HUES6 (cell line): ENCODE measurements around the gene LIPH.
"Not testable (repeated sequence)": the region's sequence is repeated elsewhere in the genome, so short reads cannot be mapped to it uniquely, and the experiment has no call there.

Experiments used
- H3K27ac ChIP-seq: 2 replicates; pipeline ENCODE4 v1.7.0; 2013; ENCODE audit warnings: low read depth, mild to moderate bottlenecking, low read length, inconsistent platforms
- H3K27me3 ChIP-seq: 2 replicates; pipeline ENCODE4 v1.6.1; 2013; ENCODE audit warnings: low read length; ENCODE audit not compliant: control insufficient read depth, insufficient read depth
- H3K36me3 ChIP-seq: 2 replicates; pipeline ENCODE4 v1.6.1; 2013; ENCODE audit warnings: low read length; ENCODE audit not compliant: control insufficient read depth, insufficient read depth
- H3K4me1 ChIP-seq: 2 replicates; pipeline ENCODE4 v1.6.1; 2013; ENCODE audit warnings: low read length; ENCODE audit not compliant: control insufficient read depth, insufficient read depth
- H3K4me3 ChIP-seq: 2 replicates; pipeline ENCODE4 v1.5.1; 2013; ENCODE audit warnings: low read depth, low read length
- H3K9ac ChIP-seq: one replicate; pipeline ENCODE4 v1.6.1; 2013; ENCODE audit warnings: mild to moderate bottlenecking, low read length
- H3K9me3 ChIP-seq: 2 replicates; pipeline ENCODE4 v1.6.1; 2013; ENCODE audit warnings: low read depth, low read length; ENCODE audit not compliant: control insufficient read depth, insufficient read depth

Gene LIPH

DNA sequence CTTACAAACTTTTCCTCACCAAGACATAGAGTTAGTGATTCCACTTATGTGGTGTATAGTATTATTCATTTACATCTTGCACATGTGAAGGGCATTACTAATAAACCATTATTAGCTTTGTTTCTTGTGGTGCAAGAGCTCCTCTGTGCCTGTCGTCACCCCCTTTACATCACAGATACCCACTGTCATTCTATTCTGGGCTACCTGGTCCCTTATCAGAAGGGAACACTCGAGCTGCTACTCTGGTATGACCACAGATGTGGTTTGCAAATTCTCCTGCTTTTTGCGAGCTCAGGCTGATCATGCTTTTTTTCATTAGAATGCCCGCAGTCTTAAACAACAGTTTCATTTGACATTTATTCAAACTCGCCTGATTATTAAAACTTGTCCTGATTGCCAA, 19.8 kb upstream of the LIPH start:
- no peaks in the 10 kb centered on the region for H3K36me3 ChIP-seq
- H3K27me3 ChIP-seq = no peaks in the 10 kb centered on the region
- H3K9me3 ChIP-seq = peaks cover 13% of the 10 kb centered on the region
- H3K9ac ChIP-seq = no peak overlapping the region
- no peak overlapping the region for H3K27ac ChIP-seq
- no peak overlapping the region for H3K4me3 ChIP-seq
- H3K4me1 ChIP-seq = peaks cover 7% of the 10 kb centered on the region; the same call in 1 of the 2 replicates

DNA sequence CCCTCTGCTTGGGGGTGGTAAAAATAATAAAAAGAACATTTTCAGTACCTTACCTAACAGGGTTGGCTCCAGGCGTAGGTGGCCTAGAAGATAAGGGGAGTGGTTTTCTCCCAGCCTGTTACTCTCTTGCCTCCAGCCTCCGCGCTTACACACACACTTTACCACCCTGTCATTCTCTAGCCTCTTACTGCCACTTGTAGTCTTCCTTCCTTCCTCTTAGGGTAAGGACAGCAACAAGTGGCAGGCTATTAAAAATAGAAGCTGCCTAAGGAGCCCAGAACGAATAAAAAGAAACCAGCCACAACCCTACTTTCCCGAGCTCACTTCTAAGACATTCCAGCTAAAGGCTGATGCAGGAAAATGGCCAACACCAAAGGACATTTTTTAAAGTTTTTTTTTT, 9.6 kb upstream of the LIPH start:
- Histone ChIP-seq H3K4me1 (peaks cover 28% of the 10 kb centered on the region), H3K9ac (no peak overlapping the region), H3K27ac (peak overlapping the region; percentile 43; the same call in 1 of the 2 replicates), H3K9me3 (no peaks in the 10 kb centered on the region), H3K36me3 (no peaks in the 10 kb centered on the region), H3K4me3 (no peak overlapping the region), H3K27me3 (no peaks in the 10 kb centered on the region)

DNA sequence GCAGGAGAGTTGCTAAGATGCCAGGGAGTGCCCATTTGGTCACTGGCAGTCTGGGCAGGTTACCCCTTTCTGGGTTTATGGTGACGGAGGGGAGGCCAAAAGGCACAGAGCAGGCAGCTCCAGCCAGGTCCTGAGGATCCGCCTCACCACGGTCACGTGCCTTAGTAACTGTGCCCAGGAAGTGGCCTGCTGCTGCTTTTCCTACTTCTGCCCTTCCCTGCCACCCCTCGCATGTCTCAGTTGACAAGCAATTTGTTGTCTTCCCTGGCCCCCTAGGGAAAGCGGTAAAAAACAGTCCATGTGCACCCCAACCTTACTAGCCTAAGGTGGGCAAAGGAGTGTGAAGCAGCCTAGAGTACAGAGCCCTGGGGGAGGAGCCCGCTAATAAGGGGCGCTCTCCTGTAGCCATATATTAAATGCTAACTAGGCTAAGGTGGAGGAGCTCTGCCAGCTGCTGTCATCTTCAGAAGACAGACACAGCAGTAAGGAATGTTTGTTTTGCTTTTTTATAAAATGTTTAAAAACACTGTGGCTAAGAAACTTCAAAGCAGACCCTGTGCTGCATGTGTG, 9.1 kb upstream of the LIPH start:
- Histone ChIP-seq H3K36me3 (no peaks in the 10 kb centered on the region), H3K27ac (peak overlapping the region; percentile 43), H3K9me3 (no peaks in the 10 kb centered on the region), H3K4me3 (no peak overlapping the region), H3K9ac (peak overlapping the region; percentile 59), H3K4me1 (peaks cover 28% of the 10 kb centered on the region), H3K27me3 (no peaks in the 10 kb centered on the region)

DNA sequence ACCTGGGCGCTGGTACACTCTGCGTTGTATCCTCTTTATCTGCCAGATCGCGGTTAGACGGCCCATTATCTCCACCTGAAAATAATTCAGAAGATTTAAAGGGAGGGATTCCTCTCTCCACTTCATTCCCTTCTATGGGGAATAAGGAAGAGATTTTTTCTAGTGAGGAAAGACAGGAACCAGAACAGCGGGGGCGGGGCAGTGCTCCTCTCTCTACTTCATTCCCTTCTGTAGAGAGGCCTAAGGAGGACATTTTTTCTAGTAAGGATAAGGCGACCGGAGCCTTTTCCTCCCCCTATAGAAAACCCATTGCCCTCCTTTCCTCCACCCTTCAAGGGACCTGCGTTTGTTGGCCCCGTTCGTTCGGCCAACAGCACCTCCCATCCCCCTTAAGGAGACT, 8.3 kb upstream of the LIPH start:
- peak overlapping the region; percentile 59 for H3K9ac ChIP-seq
- H3K4me3 ChIP-seq = no peak overlapping the region; the same call in 1 of the 2 replicates

DNA sequence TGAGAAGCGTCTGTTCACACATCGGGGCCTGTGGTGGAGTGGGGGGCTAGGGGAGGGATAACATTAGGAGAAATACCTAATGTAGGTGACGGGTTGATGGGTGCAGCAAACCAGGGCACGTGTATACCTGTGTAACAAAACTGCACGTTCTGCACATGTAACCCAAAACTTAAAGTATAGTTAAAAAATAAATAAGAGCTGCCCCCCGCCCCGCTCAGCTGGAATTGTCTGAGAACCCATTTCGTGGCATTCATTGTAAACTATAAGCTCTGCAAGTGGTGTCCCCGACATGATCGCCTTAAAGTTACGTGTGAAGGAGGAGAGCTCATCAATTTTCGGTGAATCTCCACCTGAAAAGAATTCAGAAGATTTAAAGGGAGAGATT, 7.3 kb upstream of the LIPH start:
- no peaks in the 10 kb centered on the region for H3K27me3 ChIP-seq
- peaks cover 28% of the 10 kb centered on the region for H3K4me1 ChIP-seq
- H3K9me3 ChIP-seq = no peaks in the 10 kb centered on the region
- no peaks in the 10 kb centered on the region for H3K36me3 ChIP-seq
- H3K9ac ChIP-seq = no peak overlapping the region
- H3K4me3 ChIP-seq = no peak overlapping the region
- no peak overlapping the region for H3K27ac ChIP-seq

More for the DNA sequence above, 8.3 kb upstream of the LIPH start:
- H3K27me3 ChIP-seq = no peaks in the 10 kb centered on the region
- H3K4me1 ChIP-seq = peaks cover 28% of the 10 kb centered on the region
- H3K27ac ChIP-seq = peak overlapping the region; percentile 43
- H3K36me3 ChIP-seq = no peaks in the 10 kb centered on the region
- H3K9me3 ChIP-seq = no peaks in the 10 kb centered on the region

DNA sequence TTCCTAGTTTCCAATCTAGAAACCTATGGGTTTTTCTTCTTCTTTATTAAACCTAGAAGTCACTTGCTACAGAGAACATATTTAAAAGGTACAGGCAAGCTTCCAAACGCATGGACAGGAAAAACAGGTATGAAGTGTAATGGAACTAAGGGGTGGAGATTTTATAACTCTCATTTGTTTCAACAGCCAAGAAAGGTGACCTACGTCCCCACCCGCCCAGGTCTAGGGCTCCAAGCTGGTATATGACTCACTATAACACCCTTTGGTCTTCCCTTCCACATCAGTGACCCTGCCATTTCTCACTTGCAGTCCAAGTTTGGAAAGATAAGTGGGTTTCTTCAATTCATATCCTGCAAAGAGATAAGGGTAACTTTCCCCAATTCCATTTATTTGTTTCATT, 6.0 kb upstream of the LIPH start:
- Histone ChIP-seq H3K36me3 (no peaks in the 10 kb centered on the region), H3K9me3 (no peaks in the 10 kb centered on the region), H3K4me3 (no peak overlapping the region), H3K27me3 (no peaks in the 10 kb centered on the region), H3K9ac (no peak overlapping the region), H3K27ac (no peak overlapping the region), H3K4me1 (peaks cover 28% of the 10 kb centered on the region)

DNA sequence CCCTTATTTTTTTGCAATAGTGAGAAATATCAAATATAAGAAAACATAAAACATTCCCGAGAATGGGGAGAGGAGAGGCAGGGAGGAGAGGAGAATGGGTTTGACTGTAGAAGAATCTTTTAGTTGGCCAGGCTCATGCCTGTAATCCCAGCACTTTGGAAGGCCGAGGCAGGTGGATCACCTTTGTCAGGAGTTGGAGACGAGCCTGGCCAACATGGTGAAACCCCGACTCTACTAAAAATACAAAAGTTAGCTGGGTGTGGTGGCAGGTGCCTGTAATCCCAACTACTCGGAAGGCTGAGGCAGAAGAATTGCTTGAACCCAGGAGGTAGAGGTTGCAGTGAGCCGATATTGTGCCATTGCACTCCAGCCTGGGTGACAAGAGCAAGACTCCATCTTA, 4.3 kb upstream of the LIPH start:
- H3K9me3 ChIP-seq, H3K27me3 ChIP-seq, H3K36me3 ChIP-seq, H3K9ac ChIP-seq, H3K4me3 ChIP-seq, H3K27ac ChIP-seq: not testable (repeated sequence)
- peaks cover 26% of the 10 kb centered on the region for H3K4me1 ChIP-seq

DNA sequence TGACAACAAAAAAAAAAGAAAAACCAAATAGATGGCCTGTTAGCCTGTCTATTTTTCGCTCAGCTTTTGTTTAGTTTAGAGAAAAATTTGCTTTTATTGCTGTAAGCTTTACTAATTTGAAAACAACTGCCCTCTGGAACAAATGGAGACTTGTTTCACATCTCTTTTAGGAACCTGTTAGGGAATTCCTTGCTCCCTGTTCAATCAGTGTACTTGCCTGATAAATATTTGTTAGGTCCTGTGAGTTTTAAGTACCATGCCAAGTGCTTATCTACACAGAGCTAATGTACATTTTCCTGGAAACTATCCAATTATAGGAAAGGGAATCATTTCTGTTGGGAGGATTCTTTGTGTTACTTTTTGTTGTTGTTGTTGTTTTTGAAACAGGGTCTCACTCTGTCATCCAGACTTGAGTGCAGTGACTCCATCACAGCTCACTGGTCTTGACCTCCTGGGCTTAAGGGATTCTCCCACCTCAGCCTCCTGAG, 3.5 kb upstream of the LIPH start:
- no peaks in the 10 kb centered on the region for H3K36me3 ChIP-seq
- H3K4me1 ChIP-seq = peaks cover 19% of the 10 kb centered on the region
- no peak overlapping the region for H3K9ac ChIP-seq
- H3K27ac ChIP-seq = no peak overlapping the region
- no peaks in the 10 kb centered on the region for H3K27me3 ChIP-seq
- H3K4me3 ChIP-seq = no peak overlapping the region
- H3K9me3 ChIP-seq = no peaks in the 10 kb centered on the region

DNA sequence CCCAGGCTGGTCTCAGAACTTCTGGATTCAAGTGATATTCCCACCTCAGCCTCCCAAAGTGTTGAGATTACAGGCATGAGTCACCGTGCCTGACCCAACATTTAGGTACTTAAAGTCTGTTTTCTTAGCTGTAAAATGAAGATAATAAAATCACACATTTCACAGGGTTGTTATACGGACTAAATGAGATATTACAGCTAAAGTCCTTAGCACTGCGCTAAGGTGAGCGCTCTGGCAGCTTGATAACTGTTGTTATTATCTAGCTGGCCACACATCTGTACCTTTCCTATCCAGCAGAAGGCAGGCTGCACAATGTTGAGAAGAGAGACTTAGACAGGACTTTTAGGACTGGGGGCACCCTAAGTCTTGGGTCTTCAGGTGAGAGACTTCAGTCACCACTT, 2.7 kb upstream of the LIPH start:
- Histone ChIP-seq H3K9ac (no peak overlapping the region), H3K27me3 (no peaks in the 10 kb centered on the region), H3K27ac (no peak overlapping the region), H3K4me1 (peaks cover 11% of the 10 kb centered on the region), H3K36me3 (no peaks in the 10 kb centered on the region), H3K4me3 (no peak overlapping the region), H3K9me3 (no peaks in the 10 kb centered on the region)

DNA sequence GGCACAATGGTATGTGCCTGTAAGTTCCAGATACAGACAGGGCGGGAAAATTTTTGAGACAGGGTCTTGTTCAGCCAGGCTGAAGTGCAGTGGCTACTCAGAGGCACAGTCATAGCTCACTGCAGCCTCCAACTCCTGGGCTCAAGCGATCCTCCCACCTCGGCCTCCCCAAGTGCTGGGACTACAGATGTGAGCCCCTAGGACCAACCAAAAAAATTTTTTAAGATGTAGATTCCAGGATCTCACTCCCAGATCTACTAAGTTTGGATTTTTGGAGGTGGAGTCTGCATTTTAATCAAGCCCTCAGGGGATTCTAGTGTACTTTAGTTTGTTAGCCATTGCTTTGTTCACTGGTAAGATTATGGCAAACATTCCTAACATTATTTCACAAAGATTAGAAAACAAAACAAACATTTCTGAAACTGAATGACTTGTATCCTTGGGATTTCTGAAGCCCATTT, 2.7 kb downstream of the LIPH start:
- H3K27ac ChIP-seq = no peak overlapping the region
- no peak overlapping the region for H3K4me3 ChIP-seq
- H3K9ac ChIP-seq = no peak overlapping the region
- peaks cover 6% of the 10 kb centered on the region; the same call in 1 of the 2 replicates for H3K4me1 ChIP-seq
- no peaks in the 10 kb centered on the region for H3K27me3 ChIP-seq
- no peaks in the 10 kb centered on the region for H3K9me3 ChIP-seq
- H3K36me3 ChIP-seq = no peaks in the 10 kb centered on the region

DNA sequence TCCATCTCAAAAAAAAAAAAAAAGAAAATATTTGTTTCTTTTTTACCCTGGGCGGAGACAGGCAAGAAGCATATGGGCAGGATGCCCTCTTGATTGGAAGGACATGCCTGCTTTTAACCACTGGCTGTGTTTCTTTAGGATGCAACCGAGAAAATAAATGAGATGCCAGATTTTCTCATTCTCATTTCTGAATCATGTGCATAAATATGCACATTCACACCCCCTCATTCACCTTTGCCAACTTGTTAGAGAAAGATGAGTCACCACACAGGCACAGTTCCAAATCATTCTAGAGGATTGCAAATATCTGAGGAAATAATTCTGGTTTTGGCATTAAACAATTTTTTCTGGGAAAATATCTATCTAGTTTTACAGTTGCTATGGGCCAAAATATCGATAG, 3.3 kb downstream of the LIPH start:
- Histone ChIP-seq H3K4me1 (peaks cover 6% of the 10 kb centered on the region; the same call in 1 of the 2 replicates), H3K4me3 (no peak overlapping the region), H3K9ac (no peak overlapping the region), H3K27ac (no peak overlapping the region), H3K36me3 (no peaks in the 10 kb centered on the region), H3K9me3 (no peaks in the 10 kb centered on the region), H3K27me3 (no peaks in the 10 kb centered on the region)
